HepG2 (cell line): ENCODE results near the gene ACSS2. TPM values are rescaled to one million over a fixed set of nuclear protein-coding genes. Genes with fewer than 3 reads are reported as not detected.

Experiments
- ATAD3A ChIP-seq: sonication (generic); formaldehyde crosslinking; IDR thresholded peaks from 2 replicates; pipeline ENCODE4 v1.4.0; 2020; ENCODE audit warnings: missing genetic modification reagents
- FOSL1 ChIP-seq: sonication (generic); formaldehyde crosslinking; IDR thresholded peaks from 2 replicates; pipeline ENCODE4 v1.9.0; 2021; ENCODE audit warnings: missing genetic modification reagents, borderline replicate concordance
- KLF11 ChIP-seq: IDR thresholded peaks from 2 replicates; pipeline ENCODE4 v1.6.1; 2016; ENCODE audit warnings: missing compliant biosample characterization
- LCORL ChIP-seq, 2 experiments: fragments of 450-650 bp in 1 of 2; sonication (generic) in 1 of 2; formaldehyde crosslinking in 1 of 2; IDR thresholded peaks; 2 replicates each; pipeline versions ENCODE4 v1.5.0 to v1.6.1; 2017 to 2020; ENCODE audit warnings: antibody characterized with exemption in 1 of 2, missing genetic modification reagents in 1 of 2
- NR2C2 ChIP-seq: sonication (generic); formaldehyde crosslinking; IDR thresholded peaks from 2 replicates; pipeline ENCODE4 v1.4.0; 2020; ENCODE audit warnings: missing genetic modification reagents, mild to moderate bottlenecking, moderate library complexity, borderline replicate concordance
- PTBP1 ChIP-seq: fragments of 200-400 bp; formaldehyde crosslinking; IDR thresholded peaks from 2 replicates; pipeline ENCODE4 v1.6.1; 2018; ENCODE audit warnings: low read length, low read depth; ENCODE audit not compliant: poor library complexity, severe bottlenecking
- SOX5 ChIP-seq: IDR thresholded peaks from 2 replicates; pipeline ENCODE4 v1.6.1; 2016; ENCODE audit warnings: borderline replicate concordance
- XRCC5 ChIP-seq: fragments of 200-400 bp; formaldehyde crosslinking; optimal IDR thresholded peaks from 2 replicates; pipeline ENCODE3; 2017; ENCODE audit warnings: mild to moderate bottlenecking, low read length
- ZNF589 ChIP-seq: sonication (generic); formaldehyde crosslinking; conservative IDR thresholded peaks from 2 replicates; pipeline ENCODE4 v1.8.0; 2022; ENCODE audit warnings: mild to moderate bottlenecking, moderate library complexity, missing genetic modification reagents
- ZNF749 ChIP-seq: sonication (generic); formaldehyde crosslinking; IDR thresholded peaks from 2 replicates; pipeline ENCODE4 v1.8.0; 2022; ENCODE audit warnings: mild to moderate bottlenecking, missing genetic modification reagents, moderate library complexity, borderline replicate concordance
- polyA plus RNA-seq, 8 experiments: library from polyadenylated mRNA; depleted of rRNA in 3 of 8; stranded (reverse) in 7 of 8; unstranded in 1 of 8; fragments of >200 nt; fragmentation: Illumina TruSeq in 4 of 8; extraction: Trizol in 4 of 8; gene quantifications; 2 replicates each; pipeline versions ENCODE4 v1.2.1 to v1.2.3, GENCODE V29; 2011 to 2016; ENCODE audit warnings: low read depth in 4 of 8, missing spikeins in 1 of 8, mixed read lengths in 1 of 8; ENCODE audit not compliant: insufficient read depth in 1 of 8
- total RNA-seq, 5 experiments: library from RNA; depleted of rRNA; stranded (reverse); fragments of >200 nt; fragmentation: Illumina TruSeq; extraction: Trizol; gene quantifications; 2 replicates each; pipeline ENCODE4 v1.2.3, GENCODE V29; 2016; ENCODE audit warnings: low read depth in 1 of 5
- TF ChIP-seq, protein P1 (sequence below): sonication (generic); formaldehyde crosslinking; IDR thresholded peaks from 2 replicates; pipeline ENCODE4 v1.4.0; 2020; ENCODE audit warnings: missing genetic modification reagents, borderline replicate concordance
- TF ChIP-seq, protein P2 (sequence below): fragments of 450-650 bp; IDR thresholded peaks from 2 replicates; pipeline ENCODE4 v1.6.1; 2017; ENCODE audit warnings: mild to moderate bottlenecking
- TF ChIP-seq, protein P3 (sequence below): sonication (generic); formaldehyde crosslinking; IDR thresholded peaks from 2 replicates; pipeline ENCODE4 v1.4.0; 2020; ENCODE audit warnings: missing genetic modification reagents
- TF ChIP-seq, protein P4 (sequence below): sonication (generic); formaldehyde crosslinking; IDR thresholded peaks from 2 replicates; pipeline ENCODE4 v1.8.0; 2022; ENCODE audit warnings: low read depth, missing genetic modification reagents
- TF ChIP-seq, protein P5 (sequence below): sonication (generic); formaldehyde crosslinking; IDR thresholded peaks from 2 replicates; pipeline ENCODE4 v1.4.0; 2020; ENCODE audit warnings: missing genetic modification reagents, low read depth, mild to moderate bottlenecking, borderline replicate concordance

ACSS2 gene
- total and polyA plus RNA-seq, 2 of the 13 experiments (the other 11 are each of a cell fraction or from before 2014, with no cell fraction given): 72.8 to 89.7 TPM

DNA sequence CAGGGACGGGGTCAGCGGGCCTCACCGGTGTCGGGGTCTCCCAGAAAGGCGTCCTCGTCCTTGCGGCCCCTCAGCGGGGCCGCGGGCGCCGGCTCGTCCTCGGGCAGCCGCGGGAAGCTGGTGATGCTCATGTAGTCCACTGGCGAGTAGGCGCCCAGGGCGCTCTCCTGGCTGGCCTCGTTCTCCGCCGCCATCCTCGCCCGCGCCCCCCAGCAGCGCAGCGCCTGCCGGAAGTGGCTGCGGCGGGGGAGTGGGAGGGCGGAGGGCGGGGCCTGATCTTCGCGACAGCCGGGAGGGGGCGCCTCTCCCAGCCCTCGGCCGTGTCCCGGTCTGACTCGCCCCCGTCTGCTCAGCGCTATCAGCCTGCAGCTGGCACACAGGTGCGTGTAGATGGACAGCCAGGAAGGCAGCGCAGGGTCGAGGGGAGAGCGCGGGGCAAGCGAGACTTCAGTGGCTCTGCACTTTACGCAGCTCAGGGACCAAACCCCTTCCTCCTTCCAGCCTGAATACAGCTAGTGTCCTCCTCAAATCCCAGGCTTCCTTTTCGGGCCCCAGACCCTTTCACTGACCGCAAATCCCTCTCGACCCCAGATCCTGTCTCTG, 3.7 kb upstream of the ACSS2 start, which contains the start of gene GGT7 (continued):
- TF ChIP-seq, protein P1, sequence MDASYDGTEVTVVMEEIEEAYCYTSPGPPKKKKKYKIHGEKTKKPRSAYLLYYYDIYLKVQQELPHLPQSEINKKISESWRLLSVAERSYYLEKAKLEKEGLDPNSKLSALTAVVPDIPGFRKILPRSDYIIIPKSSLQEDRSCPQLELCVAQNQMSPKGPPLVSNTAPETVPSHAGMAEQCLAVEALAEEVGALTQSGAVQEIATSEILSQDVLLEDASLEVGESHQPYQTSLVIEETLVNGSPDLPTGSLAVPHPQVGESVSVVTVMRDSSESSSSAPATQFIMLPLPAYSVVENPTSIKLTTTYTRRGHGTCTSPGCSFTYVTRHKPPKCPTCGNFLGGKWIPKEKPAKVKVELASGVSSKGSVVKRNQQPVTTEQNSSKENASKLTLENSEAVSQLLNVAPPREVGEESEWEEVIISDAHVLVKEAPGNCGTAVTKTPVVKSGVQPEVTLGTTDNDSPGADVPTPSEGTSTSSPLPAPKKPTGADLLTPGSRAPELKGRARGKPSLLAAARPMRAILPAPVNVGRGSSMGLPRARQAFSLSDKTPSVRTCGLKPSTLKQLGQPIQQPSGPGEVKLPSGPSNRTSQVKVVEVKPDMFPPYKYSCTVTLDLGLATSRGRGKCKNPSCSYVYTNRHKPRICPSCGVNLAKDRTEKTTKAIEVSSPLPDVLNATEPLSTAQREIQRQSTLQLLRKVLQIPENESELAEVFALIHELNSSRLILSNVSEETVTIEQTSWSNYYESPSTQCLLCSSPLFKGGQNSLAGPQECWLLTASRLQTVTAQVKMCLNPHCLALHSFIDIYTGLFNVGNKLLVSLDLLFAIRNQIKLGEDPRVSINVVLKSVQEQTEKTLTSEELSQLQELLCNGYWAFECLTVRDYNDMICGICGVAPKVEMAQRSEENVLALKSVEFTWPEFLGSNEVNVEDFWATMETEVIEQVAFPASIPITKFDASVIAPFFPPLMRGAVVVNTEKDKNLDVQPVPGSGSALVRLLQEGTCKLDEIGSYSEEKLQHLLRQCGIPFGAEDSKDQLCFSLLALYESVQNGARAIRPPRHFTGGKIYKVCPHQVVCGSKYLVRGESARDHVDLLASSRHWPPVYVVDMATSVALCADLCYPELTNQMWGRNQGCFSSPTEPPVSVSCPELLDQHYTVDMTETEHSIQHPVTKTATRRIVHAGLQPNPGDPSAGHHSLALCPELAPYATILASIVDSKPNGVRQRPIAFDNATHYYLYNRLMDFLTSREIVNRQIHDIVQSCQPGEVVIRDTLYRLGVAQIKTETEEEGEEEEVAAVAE (CRISPR knock-in tag): peak; percentile 80; the same call in 1 of the 2 replicates
- peak; percentile 78 for TF ChIP-seq SOX5 (CRISPR knock-in tag)
- 0 out of 2 replicates have a peak, but pooled peaks have one; percentile 75 for TF ChIP-seq KLF11 (CRISPR knock-in tag)
- TF ChIP-seq, protein P2, sequence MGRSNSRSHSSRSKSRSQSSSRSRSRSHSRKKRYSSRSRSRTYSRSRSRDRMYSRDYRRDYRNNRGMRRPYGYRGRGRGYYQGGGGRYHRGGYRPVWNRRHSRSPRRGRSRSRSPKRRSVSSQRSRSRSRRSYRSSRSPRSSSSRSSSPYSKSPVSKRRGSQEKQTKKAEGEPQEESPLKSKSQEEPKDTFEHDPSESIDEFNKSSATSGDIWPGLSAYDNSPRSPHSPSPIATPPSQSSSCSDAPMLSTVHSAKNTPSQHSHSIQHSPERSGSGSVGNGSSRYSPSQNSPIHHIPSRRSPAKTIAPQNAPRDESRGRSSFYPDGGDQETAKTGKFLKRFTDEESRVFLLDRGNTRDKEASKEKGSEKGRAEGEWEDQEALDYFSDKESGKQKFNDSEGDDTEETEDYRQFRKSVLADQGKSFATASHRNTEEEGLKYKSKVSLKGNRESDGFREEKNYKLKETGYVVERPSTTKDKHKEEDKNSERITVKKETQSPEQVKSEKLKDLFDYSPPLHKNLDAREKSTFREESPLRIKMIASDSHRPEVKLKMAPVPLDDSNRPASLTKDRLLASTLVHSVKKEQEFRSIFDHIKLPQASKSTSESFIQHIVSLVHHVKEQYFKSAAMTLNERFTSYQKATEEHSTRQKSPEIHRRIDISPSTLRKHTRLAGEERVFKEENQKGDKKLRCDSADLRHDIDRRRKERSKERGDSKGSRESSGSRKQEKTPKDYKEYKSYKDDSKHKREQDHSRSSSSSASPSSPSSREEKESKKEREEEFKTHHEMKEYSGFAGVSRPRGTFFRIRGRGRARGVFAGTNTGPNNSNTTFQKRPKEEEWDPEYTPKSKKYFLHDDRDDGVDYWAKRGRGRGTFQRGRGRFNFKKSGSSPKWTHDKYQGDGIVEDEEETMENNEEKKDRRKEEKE: no peak
- TF ChIP-seq, protein P3, sequence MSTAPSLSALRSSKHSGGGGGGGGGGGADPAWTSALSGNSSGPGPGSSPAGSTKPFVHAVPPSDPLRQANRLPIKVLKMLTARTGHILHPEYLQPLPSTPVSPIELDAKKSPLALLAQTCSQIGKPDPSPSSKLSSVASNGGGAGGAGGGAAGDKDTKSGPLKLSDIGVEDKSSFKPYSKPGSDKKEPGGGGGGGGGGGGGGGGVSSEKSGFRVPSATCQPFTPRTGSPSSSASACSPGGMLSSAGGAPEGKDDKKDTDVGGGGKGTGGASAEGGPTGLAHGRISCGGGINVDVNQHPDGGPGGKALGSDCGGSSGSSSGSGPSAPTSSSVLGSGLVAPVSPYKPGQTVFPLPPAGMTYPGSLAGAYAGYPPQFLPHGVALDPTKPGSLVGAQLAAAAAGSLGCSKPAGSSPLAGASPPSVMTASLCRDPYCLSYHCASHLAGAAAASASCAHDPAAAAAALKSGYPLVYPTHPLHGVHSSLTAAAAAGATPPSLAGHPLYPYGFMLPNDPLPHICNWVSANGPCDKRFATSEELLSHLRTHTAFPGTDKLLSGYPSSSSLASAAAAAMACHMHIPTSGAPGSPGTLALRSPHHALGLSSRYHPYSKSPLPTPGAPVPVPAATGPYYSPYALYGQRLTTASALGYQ (CRISPR knock-in tag): 0 out of 2 replicates have a peak, but pooled peaks have one; percentile 55
- peak; percentile 95 for TF ChIP-seq XRCC5
- TF ChIP-seq ZNF749: 0 out of 2 replicates have a peak, but pooled peaks have one; percentile 39
- no peak for TF ChIP-seq ATAD3A (CRISPR knock-in tag)
- TF ChIP-seq, protein P4, sequence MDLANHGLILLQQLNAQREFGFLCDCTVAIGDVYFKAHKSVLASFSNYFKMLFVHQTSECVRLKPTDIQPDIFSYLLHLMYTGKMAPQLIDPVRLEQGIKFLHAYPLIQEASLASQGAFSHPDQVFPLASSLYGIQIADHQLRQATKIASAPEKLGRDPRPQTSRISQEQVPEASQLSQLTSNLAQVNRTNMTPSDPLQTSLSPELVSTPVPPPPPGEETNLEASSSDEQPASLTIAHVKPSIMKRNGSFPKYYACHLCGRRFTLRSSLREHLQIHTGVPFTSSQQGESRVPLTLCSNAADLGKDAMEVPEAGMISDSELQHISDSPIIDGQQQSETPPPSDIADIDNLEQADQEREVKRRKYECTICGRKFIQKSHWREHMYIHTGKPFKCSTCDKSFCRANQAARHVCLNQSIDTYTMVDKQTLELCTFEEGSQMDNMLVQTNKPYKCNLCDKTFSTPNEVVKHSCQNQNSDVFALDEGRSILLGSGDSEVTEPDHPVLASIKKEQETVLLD: no peak
- no peak for TF ChIP-seq LCORL (IDR thresholded peaks at IDR 0.05)
- peak; percentile 95 for TF ChIP-seq LCORL (CRISPR knock-in tag; IDR thresholded peaks at IDR 0.05)
- TF ChIP-seq, protein P5, sequence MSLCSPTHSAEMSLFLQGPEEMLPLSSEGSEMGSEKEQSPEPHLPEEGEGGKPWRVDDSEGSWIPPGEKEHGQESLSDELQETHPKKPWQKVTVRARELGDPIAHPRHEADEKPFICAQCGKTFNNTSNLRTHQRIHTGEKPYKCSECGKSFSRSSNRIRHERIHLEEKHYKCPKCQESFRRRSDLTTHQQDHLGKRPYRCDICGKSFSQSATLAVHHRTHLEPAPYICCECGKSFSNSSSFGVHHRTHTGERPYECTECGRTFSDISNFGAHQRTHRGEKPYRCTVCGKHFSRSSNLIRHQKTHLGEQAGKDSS (CRISPR knock-in tag): peak; percentile 88; the same call in 1 of the 2 replicates
- TF ChIP-seq PTBP1: peak; percentile 65
- TF ChIP-seq ZNF589 (CRISPR knock-in tag): peak; percentile 75; the same call in 1 of the 2 replicates
- TF ChIP-seq FOSL1: no peak
- peak; percentile 74 for TF ChIP-seq NR2C2
